ENCODE results near the gene HBEGF.

Gene HBEGF

GRCh38 chr5:140346348-140347221 lies at the start of gene HBEGF:
Gene HBEGF (minus strand): TSS chr5:140346603. CDS start chr5:140346328, 275 bp downstream.
- peak; percentile 77 for DNase-seq (ENCODE audit: low spot score)

- no peak for DNase-seq (ENCODE audit: low spot score)
Observed at GRCh38 chr5:140393738-140394137, 47.3 kb upstream of the HBEGF start.

- no peak for DNase-seq (ENCODE audit: low spot score)
Observed at GRCh38 chr5:140391732-140392131, 45.3 kb upstream of the HBEGF start.

- no peak for DNase-seq (ENCODE audit: low spot score)
Observed at GRCh38 chr5:140391312-140391711, 44.9 kb upstream of the HBEGF start.

GRCh38 chr5:140388052-140388451 lies 41.6 kb upstream of the HBEGF start:
- no peak for DNase-seq (ENCODE audit: low spot score)

GRCh38 chr5:140383300-140383699 lies 36.9 kb upstream of the HBEGF start:
- no peak for DNase-seq (ENCODE audit: low spot score)

GRCh38 chr5:140382866-140383265 lies 36.5 kb upstream of the HBEGF start:
- DNase-seq (ENCODE audit: low spot score) = no peak

- DNase-seq (ENCODE audit: low spot score) = no peak
Observed at GRCh38 chr5:140381972-140382371, 35.6 kb upstream of the HBEGF start.

- no peak for DNase-seq (ENCODE audit: low spot score)
Observed at GRCh38 chr5:140381351-140381750, 34.9 kb upstream of the HBEGF start.

GRCh38 chr5:140372971-140373487 lies 26.6 kb upstream of the HBEGF start:
- DNase-seq (ENCODE audit: low spot score) = peak; percentile 74

- no peak for DNase-seq (ENCODE audit: low spot score)
Observed at GRCh38 chr5:140371356-140372151, 25.2 kb upstream of the HBEGF start.

GRCh38 chr5:140367256-140368013 lies 21.0 kb upstream of the HBEGF start:
- no peak for DNase-seq (ENCODE audit: low spot score)

- no peak for DNase-seq (ENCODE audit: low spot score)
Observed at GRCh38 chr5:140366589-140367255, 20.3 kb upstream of the HBEGF start.

GRCh38 chr5:140365941-140366340 lies 19.5 kb upstream of the HBEGF start:
- DNase-seq (ENCODE audit: low spot score) = no peak

- DNase-seq (ENCODE audit: low spot score) = no peak
Observed at GRCh38 chr5:140365282-140365681, 18.9 kb upstream of the HBEGF start.

GRCh38 chr5:140364472-140364765 lies 18.0 kb upstream of the HBEGF start:
- DNase-seq (ENCODE audit: low spot score) = no peak

- no peak for DNase-seq (ENCODE audit: low spot score)
Observed at GRCh38 chr5:140363631-140364471, 17.4 kb upstream of the HBEGF start.

- no peak for DNase-seq (ENCODE audit: low spot score)
Observed at GRCh38 chr5:140362875-140363630, 16.6 kb upstream of the HBEGF start.

GRCh38 chr5:140362311-140362710 lies 15.9 kb upstream of the HBEGF start:
- DNase-seq (ENCODE audit: low spot score) = no peak

GRCh38 chr5:140361901-140362300 lies 15.5 kb upstream of the HBEGF start:
- DNase-seq (ENCODE audit: low spot score) = no peak
